IMR-90 (cell line): ENCODE results near the gene ANAPC5.

ENCODE experiments used
- CTCF ChIP-seq: conservative IDR thresholded peaks from 2 replicates; pipeline ENCODE4 v1.5.1; 2012; ENCODE audit warnings: mild to moderate bottlenecking, low read depth, low read length, improper control_type of control experiment
- USF2 ChIP-seq: fragments of 150-350 bp; IDR thresholded peaks from 2 replicates; pipeline ENCODE4 v1.6.1; 2017; ENCODE audit warnings: mild to moderate bottlenecking, antibody characterized with exemption, low read length, low read depth

- TF ChIP-seq CTCF, result no peak
- no peak for TF ChIP-seq USF2
Observed at GRCh38 chr12:121287267-121287954, 64.8 kb downstream of the ANAPC5 start.
